Right ventricle myocardium inferior (tissue), 1 donor: ENCODE data around the gene COL13A1. TPM values are rescaled to one million over a fixed set of nuclear protein-coding genes. Genes with fewer than 3 reads are reported as not detected.

Experiments used
- ATAC-seq: fragments of 200-7000 bp; cut with Tn5 transposase; one replicate; pipeline ENCODE4 v1.9.1; 2020; ENCODE audit warnings: mild to moderate bottlenecking, moderate library complexity
- DNase-seq: peaks from one replicate; pipeline ENCODE4 v3.0.0; 2021; ENCODE audit errors: missing footprints
- intact Hi-C: fragments of 100-400 bp; cut with DNase I; formaldehyde crosslinking; loops from one replicate; pipeline ENCODE4 v1.11.0; 2022
- total RNA-seq: library from RNA; stranded (reverse); fragmentation: NEBNext Ultra II Directional; extraction: Animal tissue kit (Norgen Biotek cat#: 25700); gene quantifications from one replicate; pipeline ENCODE4 v1.2.1, GENCODE V29; 2021
- donor health status: DM: no; HTN: yes; CAD: no; lungs with severe emphysema.

The COL13A1 gene
- total RNA-seq, 1 donor from 2014 or later: 1.0 TPM

- ATAC-seq (no peak), DNase-seq (no peak)
- intact Hi-C loops: no loop called here
Measured at GRCh38 chr10:70007116-70007820, 205.6 kb downstream of the COL13A1 start.

Other genes starting within 250 kb of the COL13A1 start
- not detected for gene NEUROG3, start 228.5 kb upstream of the COL13A1 start, total RNA-seq
- gene FAM241B, start 171.7 kb upstream of the COL13A1 start, total RNA-seq: 3.2 TPM